GM19238 (cell line): Measurements from ENCODE around the gene TTLL10.
A peak's percentile ranks its signal among the peaks of the same experiment; 100 is the strongest.

Experiments used
- DNase-seq: peaks from one replicate; pipeline ENCODE4 v3.0.0; 2011; ENCODE audit warnings: low spot score; ENCODE audit not compliant: insufficient read length

TTLL10 gene

GRCh38 chr1:1157914-1158710, 15.6 kb upstream of the TTLL10 start:
- DNase-seq, result peak; percentile 82

DNA sequence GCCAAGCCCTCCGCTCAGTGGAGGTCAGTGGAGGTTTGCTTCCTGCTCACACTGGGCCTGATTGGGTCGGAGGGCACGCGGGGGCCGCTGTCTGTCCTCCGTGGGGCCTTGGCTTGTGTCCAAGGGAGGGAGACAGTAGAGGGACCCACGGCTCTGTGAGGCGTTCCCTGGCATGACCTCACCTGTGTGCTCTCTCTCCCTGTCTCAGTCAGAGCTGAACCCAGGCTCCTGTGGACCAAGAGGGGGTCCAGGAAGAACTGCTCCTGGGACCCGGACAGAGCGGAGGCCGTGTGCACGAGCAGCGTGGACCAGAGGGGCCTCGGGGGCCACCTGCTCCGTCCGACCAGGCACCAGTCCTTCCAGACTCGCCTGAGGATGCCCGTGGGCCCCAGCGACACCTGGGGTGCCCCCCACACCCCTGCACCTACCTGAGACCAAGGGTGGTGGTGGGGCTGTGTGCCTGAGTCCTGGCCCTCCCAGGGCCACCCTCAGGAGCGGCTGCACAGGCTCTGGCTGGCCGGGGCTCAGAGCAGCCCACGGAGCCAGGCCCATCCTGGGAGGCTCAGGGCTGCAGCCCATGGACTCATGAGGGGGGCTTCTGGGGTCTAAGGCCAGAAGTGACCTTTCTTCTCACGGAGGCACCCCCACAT, 13.3 kb upstream of the TTLL10 start:
- DNase-seq, result no peak

DNA sequence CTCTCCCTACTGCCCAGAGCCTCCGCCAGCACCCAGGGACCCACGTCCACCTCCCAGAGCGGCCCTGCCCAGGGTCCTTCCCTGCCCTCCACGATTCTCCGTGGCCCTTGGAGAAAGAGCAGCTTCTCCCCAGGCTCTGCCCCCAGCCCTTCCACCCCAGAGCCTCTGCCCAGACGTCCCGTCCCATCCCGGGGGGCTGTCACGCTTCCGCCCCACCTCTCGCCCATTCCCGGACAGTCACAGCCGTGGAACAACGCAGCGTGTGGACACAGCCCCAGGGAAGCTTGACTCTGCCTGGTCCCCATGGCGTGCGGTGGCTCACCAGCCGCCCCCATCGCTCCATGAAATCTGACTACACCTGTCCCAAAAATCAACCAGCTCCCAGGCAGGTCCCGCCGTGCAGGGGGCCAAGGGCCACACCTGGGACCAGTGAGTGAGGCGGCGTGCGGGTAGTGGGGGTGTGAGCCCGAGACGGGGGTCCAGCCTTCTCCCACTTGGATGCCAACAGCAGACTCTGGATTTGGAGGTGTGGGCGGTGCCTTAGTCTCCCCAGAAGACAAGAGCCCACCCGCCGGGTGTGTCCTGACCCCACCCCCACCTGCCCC, 12.5 kb upstream of the TTLL10 start:
- no peak for DNase-seq

- DNase-seq, result no peak
Observed at GRCh38 chr1:1161683-1162079, 12.0 kb upstream of the TTLL10 start.

DNA sequence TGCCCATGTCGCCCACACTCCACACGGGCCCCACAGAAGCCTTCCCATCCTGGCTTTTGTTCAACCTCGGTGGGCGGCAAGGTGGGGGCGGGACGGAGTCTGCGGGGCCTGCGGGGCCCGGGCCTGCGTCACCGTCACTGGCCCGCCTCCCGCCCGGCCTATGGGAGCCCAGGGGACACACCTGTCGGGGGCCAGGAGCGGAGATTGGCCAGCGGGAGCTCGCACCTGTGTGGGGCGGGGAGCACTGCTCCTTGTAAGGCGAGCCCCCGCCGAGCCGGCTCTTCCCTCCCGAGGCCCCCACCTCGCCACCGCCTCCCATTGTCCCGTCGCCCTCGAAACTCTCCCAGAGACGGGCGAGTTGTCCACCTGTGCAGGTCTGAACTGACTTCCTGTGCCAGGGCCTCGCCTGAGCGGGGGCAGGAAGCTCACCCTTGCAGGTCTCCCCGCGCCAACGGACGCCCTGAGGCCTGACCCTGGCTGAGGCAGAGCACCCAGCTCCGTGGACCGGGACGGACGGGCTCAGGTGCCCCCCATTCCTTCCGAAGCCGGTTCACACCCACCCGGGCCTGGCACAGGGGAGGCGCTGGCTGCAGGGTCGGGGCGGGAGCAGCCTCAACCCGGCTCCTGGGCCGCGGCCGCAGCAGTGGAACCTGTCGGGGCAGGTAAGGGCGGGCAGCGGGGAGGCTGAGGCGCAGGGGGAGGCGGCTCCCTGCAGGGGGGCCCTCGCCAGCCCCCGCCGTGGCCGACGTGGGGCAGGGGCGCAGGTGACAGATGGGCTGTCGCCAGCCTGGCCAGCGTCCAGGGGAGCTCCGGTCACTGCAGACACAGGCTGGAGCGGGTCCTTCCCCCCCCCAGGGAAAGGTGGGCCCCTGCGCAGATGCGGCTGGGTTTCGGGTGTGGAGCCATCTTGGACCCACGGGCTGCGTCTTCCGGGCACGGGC, 10.8 kb upstream of the TTLL10 start:
- DNase-seq, result no peak

DNA sequence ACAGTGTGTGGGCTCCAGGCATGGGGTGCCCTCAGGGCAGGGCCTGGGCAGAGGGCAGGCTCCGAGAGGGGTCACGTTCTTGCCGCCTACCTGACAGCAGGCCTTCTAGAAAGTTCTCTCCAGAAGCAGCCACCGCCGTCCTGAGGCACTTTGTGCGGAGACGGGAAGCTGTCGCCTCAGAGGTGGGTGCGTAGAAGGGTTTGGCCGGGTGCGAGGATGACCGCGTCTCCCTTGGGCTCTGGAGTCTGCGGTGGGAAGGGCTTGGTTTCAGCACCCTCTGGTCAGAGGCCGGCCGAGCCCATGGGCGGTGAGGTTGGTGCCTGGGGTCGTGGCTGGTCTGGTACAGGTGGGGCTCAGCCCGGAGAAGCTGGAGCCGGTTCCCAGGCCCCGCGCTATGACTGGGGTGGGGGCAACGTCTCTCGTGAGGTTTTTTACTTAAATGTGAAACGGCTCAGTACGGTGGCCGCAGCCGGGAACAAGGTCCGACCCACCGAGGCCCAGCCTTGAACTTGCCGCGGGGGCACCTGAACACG, 10.1 kb upstream of the TTLL10 start:
- no peak for DNase-seq

- no peak for DNase-seq
Observed at GRCh38 chr1:1164361-1164700, 9.3 kb upstream of the TTLL10 start.

GRCh38 chr1:1164701-1165451, 8.8 kb upstream of the TTLL10 start:
- no peak for DNase-seq

DNA sequence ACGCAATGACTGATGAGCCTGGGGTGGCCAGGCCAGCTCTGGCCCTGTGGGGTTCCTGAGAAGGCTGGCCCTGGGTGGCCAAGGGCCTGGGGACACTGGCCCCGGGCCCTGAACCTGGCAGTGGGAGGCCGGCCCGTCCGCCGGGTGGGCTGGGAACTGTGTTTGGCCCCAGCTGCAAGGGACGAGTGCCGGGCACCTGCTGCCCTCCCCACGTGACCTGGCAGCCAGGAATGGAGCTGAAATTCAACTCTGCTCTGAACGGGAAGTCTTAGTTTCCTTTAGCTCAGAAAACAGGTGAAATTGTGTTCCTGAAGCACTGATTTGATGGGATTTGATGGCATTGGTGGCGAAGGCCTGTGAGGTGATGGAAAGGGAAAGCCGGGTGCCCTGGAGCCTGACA, 8.2 kb upstream of the TTLL10 start:
- no peak for DNase-seq

DNA sequence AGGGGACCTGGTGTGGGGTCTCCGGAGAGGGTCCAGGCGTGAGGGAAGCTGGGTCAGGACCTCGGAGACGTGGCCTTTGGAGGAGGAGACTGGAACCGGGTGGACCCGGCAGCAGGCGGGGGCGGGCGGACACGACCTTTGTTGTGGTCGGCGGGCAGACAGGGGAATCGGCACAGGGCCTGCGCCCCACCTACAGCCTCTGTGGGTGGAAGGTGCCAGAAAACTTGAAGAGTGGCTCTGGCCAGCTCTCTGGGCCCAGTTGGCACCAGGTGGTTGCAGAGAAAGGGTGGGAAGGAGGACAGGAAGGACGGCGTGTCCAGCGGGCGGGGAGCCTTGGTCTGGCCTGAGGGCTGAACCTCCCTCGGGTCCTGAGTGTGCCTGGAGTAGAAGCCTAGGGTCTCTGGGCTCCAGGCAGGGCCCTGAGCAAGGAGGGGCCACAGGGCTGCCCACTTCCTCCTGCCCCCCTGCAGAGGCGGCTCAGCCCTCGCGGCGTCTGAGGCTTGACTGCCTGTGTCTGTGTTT, 7.7 kb upstream of the TTLL10 start:
- no peak for DNase-seq

DNA sequence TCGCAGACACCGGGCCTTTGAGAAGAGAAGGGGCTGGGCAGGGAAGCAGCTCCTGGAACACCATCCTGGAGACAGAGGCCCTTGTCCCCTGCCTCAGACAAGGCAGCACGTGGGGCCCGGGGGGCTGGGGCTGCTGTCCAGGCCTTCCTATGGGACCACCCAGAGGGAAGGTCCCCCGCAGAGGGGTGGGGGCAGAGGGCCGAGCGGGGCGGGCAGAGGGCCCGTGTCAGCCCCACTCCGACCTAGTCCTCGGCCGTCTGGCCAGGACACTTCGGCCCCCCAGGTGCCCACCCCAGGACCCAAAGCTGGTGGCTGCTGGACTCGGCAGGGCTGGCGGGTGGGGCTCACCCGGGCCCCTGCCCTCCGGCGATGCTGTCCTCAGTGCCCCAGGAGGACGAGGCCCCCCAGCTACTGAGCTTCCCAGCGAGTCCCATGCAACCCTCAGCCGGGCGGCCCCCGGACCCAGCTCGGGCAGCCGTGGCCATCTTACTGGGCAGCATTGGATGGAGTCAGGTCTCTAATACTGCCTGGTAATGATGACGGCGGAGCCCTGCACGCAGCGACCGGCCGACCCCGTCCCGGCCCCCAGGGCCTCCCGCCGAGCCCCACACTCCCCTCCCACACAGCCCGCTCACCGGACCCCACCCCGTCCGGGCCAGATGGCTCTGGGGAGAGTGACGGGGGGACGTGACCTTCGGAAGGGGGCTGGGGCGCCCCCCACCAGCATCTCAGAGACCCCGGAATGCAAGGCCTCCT, 6.9 kb upstream of the TTLL10 start:
- no peak for DNase-seq

- DNase-seq, result no peak
Observed at GRCh38 chr1:1167398-1167821, 6.3 kb upstream of the TTLL10 start.

DNA sequence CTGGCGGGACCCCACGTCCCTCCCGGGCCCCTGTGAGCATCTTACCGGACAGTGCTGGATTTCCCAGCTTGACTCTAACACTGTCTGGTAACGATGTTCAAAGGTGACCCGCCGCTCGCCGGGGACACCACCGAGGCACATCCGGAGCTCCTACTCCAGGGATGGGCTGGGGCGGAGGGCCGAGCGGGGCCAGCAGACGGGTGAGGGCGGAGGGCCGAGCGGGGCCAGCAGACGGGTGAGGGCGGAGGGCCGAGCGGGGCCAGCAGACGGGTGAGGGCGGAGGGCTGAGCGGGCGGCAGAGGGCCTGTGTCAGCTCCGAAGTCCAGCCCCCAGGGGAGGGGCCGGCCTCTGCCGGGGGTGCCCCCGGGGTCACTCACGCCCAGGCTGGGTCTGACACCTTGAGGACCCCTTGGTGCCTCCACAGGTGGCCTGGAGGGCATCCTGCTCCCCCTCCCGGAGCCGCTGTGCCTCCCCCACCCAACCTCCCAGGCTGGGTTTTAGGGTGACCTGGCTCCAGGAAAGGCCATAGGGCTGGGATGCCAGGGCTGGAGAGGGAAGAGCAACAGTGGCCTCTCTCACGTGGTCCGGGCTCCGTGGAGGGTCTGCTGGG, 5.7 kb upstream of the TTLL10 start:
- DNase-seq, result no peak

- no peak for DNase-seq
Observed at GRCh38 chr1:1168451-1169411, 4.9 kb upstream of the TTLL10 start.

- no peak for DNase-seq
Observed at GRCh38 chr1:1169429-1170214, 4.1 kb upstream of the TTLL10 start.

DNA sequence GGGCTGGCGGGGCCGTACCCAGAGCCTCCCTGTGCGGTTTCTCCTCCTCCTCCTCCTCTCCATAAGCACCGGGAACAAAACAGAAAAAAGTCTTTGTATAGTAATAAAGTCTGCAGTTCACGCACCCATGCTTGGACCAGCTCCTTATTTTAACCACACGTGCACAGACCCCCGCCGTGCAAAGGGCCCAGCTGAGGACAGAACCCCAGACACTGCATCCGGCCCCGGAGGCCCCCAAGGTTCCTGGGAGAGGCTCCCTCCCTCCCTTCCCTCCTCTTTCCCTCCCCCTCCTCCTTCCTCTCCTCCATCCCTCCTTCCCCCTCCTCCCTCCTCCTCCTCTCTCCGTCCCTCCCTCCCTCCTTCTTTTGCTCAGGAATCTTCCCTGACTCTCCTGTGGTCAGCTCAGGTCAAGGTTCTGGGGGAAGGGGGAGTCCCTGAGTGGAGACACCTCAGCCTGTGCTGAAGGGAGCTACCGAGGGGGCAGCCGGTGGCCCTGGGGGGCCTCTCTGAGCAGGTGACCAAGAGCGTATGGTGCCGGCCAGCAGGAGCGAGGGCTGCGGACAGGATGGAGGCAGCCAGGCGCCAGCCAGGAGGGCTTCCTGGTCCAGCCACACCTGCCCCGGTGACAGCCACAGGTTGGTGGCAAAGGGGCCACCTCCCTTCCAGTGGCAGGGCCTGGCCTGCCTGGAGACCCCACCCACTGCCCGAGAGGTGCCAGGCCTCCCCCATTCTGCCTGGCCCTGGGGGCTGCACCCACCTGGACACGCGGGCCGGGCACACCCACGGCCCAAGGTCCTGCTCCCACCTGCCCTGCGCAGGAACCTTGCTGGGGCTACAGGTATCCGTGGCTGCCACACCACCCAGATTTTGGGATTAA, 3.2 kb upstream of the TTLL10 start:
- no peak for DNase-seq
